SK-N-MC (cell line): ENCODE data around the gene PCIF1.
"Not testable (repeated sequence)": the region's sequence is repeated elsewhere in the genome, so short reads cannot be mapped to it uniquely, and the experiment has no call there.

Source experiments
- DNase-seq: peaks from one replicate; pipeline ENCODE4 v3.0.0-alpha.2; 2011; ENCODE audit warnings: low read depth, low spot score
- H3K27ac ChIP-seq: fragments of 200-600 bp; sonication (generic); 2 replicates; pipeline ENCODE4 v1.5.1; 2016; ENCODE audit warnings: mixed run types
- H3K36me3 ChIP-seq: fragments of 200-600 bp; sonication (generic); 2 replicates; pipeline ENCODE4 v1.6.1; 2017; ENCODE audit warnings: antibody characterized with exemption, low read length, mixed read lengths; ENCODE audit not compliant: insufficient read depth
- H3K4me3 ChIP-seq: fragments of 200-600 bp; sonication (generic); 2 replicates; pipeline ENCODE4 v1.5.1; 2016
- H3K9ac ChIP-seq: fragments of 200-600 bp; sonication (generic); 2 replicates; pipeline ENCODE4 v1.8.0; 2017; ENCODE audit warnings: mixed run types, mixed read lengths; ENCODE audit not compliant: insufficient read length
- H3K9me3 ChIP-seq: fragments of 200-600 bp; sonication (generic); 2 replicates; pipeline ENCODE4 v1.6.1; 2017; ENCODE audit warnings: low read depth, mild to moderate bottlenecking, antibody characterized with exemption, low read length, moderate library complexity, mixed read lengths
- EZH2 ChIP-seq: fragments of 200-600 bp; sonication (generic); IDR thresholded peaks from one replicate; pipeline ENCODE4 v1.6.1; 2017; ENCODE audit warnings: antibody characterized with exemption
- FOXP2 ChIP-seq: optimal IDR thresholded peaks from 2 replicates; pipeline ENCODE3; 2011; ENCODE audit warnings: mild to moderate bottlenecking, moderate library complexity; ENCODE audit not compliant: insufficient read depth; ENCODE audit errors: extremely low read length, control extremely low read depth
- POLR2AphosphoS5 ChIP-seq: IDR thresholded peaks from 2 replicates; pipeline ENCODE4 v1.6.1; 2012; ENCODE audit warnings: mild to moderate bottlenecking, low read depth, low read length, borderline replicate concordance

Gene PCIF1

GRCh38 chr20:45899046-45899835, 35.2 kb upstream of the PCIF1 start:
- Histone ChIP-seq H3K9me3 (no peaks in the 10 kb centered on the region), H3K27ac (no peak overlapping the region), H3K4me3 (no peak overlapping the region), H3K9ac (no peak overlapping the region), H3K36me3 (peaks cover 22% of the 10 kb centered on the region; the same call in 1 of the 2 replicates)
- DNase-seq, result no peak
- TF ChIP-seq FOXP2 (no peak), POLR2AphosphoS5 (no peak), EZH2 (no peak)

GRCh38 chr20:45901332-45901731, 33.2 kb upstream of the PCIF1 start:
- peaks cover 41% of the 10 kb centered on the region; the same call in 1 of the 2 replicates for H3K36me3 ChIP-seq
- not testable (repeated sequence) for H3K9ac ChIP-seq, H3K27ac ChIP-seq, DNase-seq, H3K9me3 ChIP-seq, H3K4me3 ChIP-seq

GRCh38 chr20:45902199-45902701, 32.2 kb upstream of the PCIF1 start:
- DNase-seq, result no peak
- no peak overlapping the region for H3K27ac ChIP-seq
- peaks cover 39% of the 10 kb centered on the region; the same call in 1 of the 2 replicates for H3K36me3 ChIP-seq
- no peak overlapping the region for H3K9ac ChIP-seq
- TF ChIP-seq EZH2 (no peak), FOXP2 (no peak), POLR2AphosphoS5 (no peak)
- H3K4me3 ChIP-seq, result no peak overlapping the region
- no peaks in the 10 kb centered on the region for H3K9me3 ChIP-seq

- H3K36me3 ChIP-seq, result peaks cover 44% of the 10 kb centered on the region; the same call in 1 of the 2 replicates
- no peak overlapping the region for H3K27ac ChIP-seq
- H3K4me3 ChIP-seq, result no peak overlapping the region
- DNase-seq, result no peak
- no peak overlapping the region for H3K9ac ChIP-seq
- TF ChIP-seq EZH2 (no peak), POLR2AphosphoS5 (no peak)
- no peaks in the 10 kb centered on the region for H3K9me3 ChIP-seq
Observed at GRCh38 chr20:45904583-45905504, 29.6 kb upstream of the PCIF1 start.

- H3K36me3 ChIP-seq, result peaks cover 45% of the 10 kb centered on the region; the same call in 1 of the 2 replicates
- TF ChIP-seq EZH2 (no peak), FOXP2 (no peak)
- H3K27ac ChIP-seq, result no peak overlapping the region
- no peak overlapping the region for H3K4me3 ChIP-seq
- no peak for DNase-seq
- no peaks in the 10 kb centered on the region for H3K9me3 ChIP-seq
- H3K9ac ChIP-seq, result no peak overlapping the region
Observed at GRCh38 chr20:45905505-45906079, 28.9 kb upstream of the PCIF1 start.

GRCh38 chr20:45907219-45907948, 27.1 kb upstream of the PCIF1 start:
- Histone ChIP-seq H3K9ac (no peak overlapping the region), H3K9me3 (no peaks in the 10 kb centered on the region), H3K27ac (no peak overlapping the region), H3K4me3 (no peak overlapping the region), H3K36me3 (peaks cover 35% of the 10 kb centered on the region; the same call in 1 of the 2 replicates)
- TF ChIP-seq FOXP2 (no peak), POLR2AphosphoS5 (no peak), EZH2 (no peak)
- no peak for DNase-seq

GRCh38 chr20:45908084-45908483, 26.4 kb upstream of the PCIF1 start:
- Histone ChIP-seq H3K9me3 (no peaks in the 10 kb centered on the region), H3K9ac (no peak overlapping the region), H3K27ac (no peak overlapping the region), H3K4me3 (no peak overlapping the region), H3K36me3 (peaks cover 35% of the 10 kb centered on the region; the same call in 1 of the 2 replicates)
- TF ChIP-seq EZH2 (no peak), POLR2AphosphoS5 (no peak), FOXP2 (no peak)
- DNase-seq, result no peak
